GM12892 (cell line): ENCODE results near the gene CISTR.

Source experiments
- DNase-seq: peaks from one replicate; pipeline ENCODE4 v3.0.0; 2011; ENCODE audit not compliant: insufficient read length
- FAIRE-seq: peaks from 2 replicates; lab custom pipeline; 2011; peaks lifted over from hg19 to GRCh38; lab: Jason Lieb, UNC
- POLR2A ChIP-seq: IDR thresholded peaks from 2 replicates; pipeline ENCODE4 v1.6.1; 2011; ENCODE audit warnings: low read depth, low read length, control low read depth
- POLR2AphosphoS5 ChIP-seq: IDR thresholded peaks from 2 replicates; pipeline ENCODE4 v1.6.1; 2011; ENCODE audit warnings: low read depth, low read length, control low read depth
- TAF1 ChIP-seq: IDR thresholded peaks from 2 replicates; pipeline ENCODE4 v1.6.1; 2011; ENCODE audit warnings: low read depth, mild to moderate bottlenecking, control low read depth, low read length, borderline replicate concordance

Gene CISTR

DNA sequence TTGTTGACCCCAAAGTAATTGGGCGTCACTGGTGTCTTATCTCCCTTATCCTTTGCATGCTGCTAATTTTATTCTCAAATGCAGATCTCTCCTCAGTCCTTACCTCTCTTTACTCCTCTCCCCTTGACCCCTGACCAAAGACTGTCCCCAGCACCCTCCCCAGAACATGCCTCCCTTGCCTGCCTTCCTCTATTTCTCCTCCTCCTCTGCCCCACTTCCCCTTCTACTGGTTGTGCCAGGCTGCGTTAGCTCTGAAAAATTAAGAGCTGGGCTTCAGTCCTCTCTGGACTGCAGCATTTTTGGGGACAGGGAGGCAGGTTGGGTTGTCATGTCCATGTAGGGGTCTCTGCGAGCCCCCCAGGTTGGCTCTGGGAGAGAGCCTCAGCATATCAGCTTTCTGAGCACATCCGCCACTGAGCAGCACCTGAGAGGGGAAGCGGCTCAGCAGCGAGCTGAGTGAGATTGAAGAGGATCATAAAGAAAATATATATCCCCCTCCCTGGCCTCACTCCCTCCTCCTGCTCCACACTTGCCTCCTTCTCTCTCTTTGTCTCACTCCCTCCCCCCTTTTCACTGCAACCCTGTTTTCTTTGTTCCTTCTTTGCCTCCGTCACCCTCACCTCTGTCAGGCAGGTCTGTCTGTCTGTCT lies 6.4 kb upstream of the CISTR start:
- FAIRE-seq (no peak), DNase-seq (no peak)
- TF ChIP-seq POLR2AphosphoS5 (no peak), TAF1 (no peak), POLR2A (no peak)

DNA sequence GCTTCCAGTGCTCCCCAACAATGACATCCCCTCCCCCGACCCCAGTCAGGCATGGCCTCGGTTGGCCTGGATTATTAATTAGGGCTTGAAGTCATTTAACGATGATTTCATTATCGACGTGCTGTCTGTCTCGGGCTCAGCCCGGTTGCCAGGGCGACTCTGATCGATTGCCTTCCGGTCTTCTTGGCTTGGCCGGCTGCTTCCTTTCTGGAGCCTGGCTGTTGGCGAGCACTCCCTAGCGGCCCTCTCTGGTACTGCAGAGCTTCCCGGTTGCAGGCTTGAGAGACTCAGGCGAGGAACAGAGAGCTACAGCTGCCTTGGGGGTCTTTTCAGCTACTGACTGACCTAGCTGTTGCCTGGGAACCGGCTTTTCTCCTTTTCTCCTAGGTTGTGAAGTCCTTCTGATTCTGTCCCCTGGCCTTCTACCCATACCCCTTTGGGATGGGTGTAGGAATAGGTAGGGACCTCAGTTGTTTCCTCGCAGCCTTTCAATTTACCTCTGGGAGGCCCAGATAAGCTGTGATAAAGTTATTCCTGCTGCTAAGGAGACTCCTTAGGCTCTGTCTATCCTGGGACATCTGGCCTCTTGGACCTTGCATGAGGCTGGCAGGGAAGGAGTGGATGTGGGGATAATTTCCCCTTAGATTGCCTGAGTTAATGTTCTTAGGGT lies 5.5 kb upstream of the CISTR start:
- TF ChIP-seq POLR2A (no peak), POLR2AphosphoS5 (no peak), TAF1 (no peak)
- peak; percentile 70 for FAIRE-seq

DNA sequence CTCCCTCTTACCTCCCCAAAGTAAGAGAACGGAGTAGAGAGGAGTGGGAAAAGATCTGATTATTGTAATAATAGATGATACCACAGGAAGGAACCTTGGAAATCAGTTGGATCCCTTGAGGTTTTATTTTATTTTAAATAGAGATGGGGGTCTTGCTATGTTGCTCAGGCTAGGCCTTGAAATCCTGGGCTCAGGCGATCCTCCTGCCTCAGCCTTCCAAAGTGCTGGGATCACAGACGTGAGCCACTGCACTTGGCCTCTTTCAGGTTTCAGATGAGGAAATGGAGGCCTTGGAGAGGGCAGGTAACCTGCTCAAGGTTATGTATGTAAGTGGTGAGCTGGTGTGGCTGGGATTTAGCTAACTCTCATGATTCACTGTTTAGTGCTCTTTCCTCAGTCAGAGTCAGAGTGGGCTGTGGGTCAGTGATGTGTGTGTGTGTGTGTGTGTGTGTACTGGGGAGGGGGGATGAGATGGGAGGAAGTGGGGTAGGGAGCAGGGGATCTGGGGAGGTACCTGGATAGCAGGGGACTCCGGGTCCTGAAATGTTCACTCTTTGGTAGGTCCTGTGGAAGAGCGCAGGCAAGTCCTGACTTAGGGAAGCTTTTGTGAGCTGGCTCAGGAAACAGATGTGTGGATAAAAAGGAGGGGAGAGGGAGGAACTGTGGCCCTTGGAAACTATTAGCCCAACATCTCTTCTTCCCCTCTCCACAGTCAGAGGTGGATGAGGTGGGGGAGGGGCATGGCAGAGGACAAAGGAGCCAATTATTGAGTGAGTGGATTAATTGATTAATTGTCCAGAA lies 4.7 kb upstream of the CISTR start:
- DNase-seq (no peak), FAIRE-seq (no peak)
- TF ChIP-seq POLR2A (no peak), TAF1 (no peak), POLR2AphosphoS5 (no peak)

More for the DNA sequence above, 5.5 kb upstream of the CISTR start:
- peak; percentile 72 for DNase-seq

DNA sequence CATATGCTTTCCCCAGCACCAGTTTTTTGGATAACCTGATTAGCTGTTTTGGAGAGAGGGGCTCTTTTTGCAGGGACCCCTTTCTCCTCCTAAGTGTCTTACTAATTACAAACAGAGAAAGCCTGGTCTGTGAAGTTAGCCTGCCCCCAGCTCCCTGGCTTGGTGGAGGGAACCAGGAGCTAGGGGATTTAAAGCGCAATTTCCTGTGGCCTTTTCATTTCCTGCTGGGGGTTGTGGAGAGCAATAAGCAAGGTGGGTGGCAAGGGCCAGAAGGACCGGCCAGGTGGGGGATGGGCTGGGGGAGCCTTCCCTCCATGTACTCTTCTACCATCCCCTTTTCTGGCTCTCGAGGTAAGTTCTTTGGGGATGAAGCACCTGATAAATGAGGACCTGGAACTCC lies 4.1 kb upstream of the CISTR start:
- TF ChIP-seq POLR2A, result no peak
- no peak for TF ChIP-seq POLR2AphosphoS5
- TF ChIP-seq TAF1, result no peak
- DNase-seq, result no peak
- no peak for FAIRE-seq

DNA sequence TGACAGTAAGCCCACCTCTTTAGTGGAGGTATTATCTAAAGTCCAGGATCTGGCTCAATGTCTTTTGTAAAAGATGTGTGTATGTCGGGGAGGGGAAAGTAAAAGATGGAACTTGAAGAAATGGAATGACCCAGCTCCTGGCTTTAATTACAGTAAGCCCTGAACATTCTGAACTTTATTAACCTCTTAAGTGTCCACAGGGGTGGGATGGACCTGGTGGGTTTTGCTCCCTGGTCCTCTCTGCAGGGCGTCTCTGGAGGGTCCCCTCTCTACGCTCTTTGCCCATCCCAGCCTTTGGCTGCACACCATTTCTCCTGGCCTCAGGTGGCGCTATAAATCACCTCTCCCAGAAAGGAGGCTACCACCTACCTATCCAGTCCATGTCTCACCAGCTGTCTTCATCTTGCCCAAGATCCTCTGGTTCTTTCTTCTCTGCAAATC lies 3.7 kb upstream of the CISTR start:
- DNase-seq (no peak), FAIRE-seq (no peak)
- no peak for TF ChIP-seq TAF1
- no peak for TF ChIP-seq POLR2AphosphoS5
- no peak for TF ChIP-seq POLR2A

DNA sequence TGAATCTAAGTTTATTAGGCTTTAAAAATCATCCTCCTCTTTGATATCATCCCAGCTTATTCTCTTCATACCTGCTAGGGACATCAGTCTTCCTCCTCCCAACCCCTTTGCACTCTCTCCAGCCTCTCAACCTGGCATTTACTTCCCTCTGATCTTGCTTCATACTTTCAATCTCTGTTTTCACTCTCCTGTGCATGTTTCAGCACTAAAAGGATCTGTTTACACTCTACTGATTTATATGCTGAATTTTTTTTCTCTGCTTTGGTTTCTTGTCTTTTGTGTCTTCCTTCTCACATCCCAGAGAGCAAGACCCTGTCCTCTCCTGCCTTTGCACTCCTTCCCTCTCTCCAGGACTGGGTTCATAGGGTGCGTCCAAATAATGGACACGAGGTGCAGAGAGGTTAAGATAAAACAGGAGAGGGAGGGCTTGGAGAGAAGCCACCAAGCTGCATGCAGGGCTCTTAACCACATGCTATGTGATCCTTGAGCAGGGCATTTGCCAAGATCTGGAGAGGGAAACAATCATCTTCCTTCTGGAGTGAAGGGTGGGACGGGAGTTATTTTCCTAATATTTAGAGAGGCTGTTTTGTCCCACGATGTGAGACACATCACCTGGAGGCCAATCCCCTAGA lies 3.0 kb upstream of the CISTR start:
- DNase-seq, result no peak
- no peak for TF ChIP-seq POLR2A
- TF ChIP-seq TAF1, result no peak
- no peak for TF ChIP-seq POLR2AphosphoS5
- no peak for FAIRE-seq

DNA sequence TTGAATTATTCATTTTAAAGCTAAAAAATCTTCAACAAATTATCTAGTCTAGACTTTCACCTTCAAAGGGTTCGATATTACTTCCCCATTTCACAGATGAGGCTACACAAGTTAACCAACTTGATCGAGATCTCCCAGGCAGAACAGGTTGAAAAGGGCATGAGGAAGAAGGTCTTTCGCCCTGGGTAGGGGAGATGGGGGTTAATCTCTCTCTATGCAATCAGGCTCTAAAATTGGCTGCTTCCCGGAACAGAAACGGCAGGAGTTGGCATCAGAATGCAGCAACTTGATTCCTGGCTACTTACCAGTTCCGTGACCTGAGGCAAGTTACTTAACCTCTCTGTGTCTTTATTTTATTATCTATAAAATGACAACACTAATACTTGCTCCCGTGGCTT lies 2.4 kb upstream of the CISTR start:
- DNase-seq, result no peak
- FAIRE-seq, result peak; percentile 68
- TF ChIP-seq POLR2AphosphoS5 (no peak), TAF1 (no peak), POLR2A (no peak)

DNA sequence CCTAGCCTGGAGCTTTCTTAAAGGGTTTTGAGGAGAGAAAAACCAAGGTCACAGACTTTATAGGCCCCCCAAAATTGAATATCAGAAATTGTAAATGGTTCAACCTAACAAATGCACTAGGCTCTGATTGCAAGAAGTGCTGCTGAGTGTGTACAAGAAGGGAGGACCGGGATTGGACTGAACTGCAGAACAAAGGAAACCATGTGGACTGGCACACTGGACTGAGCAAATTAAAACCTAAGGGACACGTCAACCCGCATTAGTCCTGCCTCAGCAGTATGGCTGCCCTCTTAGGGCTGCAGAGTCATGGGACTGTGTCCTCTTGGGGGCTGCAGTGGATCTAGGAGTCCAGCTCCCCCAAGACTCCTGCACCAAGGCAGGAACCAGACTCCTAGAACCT lies 842 bp upstream of the CISTR start:
- FAIRE-seq (no peak), DNase-seq (no peak)
- TF ChIP-seq POLR2AphosphoS5, result no peak
- TF ChIP-seq TAF1, result no peak
- no peak for TF ChIP-seq POLR2A

DNA sequence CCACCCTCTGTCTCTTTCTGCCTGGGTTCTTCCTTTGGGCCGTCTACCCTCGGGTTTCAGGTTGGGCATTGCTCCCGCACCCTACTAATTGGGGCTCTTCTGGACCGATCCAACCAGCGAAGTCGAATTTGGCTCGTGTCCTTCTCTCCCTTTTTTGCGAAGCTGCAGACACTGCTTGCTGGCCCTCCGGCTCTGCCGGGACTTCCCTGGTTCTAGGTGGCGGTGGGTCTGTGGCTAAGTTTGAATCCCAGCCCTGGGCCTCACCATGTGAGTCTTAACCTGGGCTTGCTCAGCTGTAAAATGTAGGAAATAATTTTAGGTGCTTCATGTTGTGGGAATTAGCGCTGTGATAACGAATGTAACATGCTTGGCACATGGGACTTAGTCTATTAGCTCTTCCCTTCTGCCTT lies 418 bp upstream of the CISTR start:
- DNase-seq (no peak), FAIRE-seq (no peak)
- TF ChIP-seq TAF1 (no peak), POLR2AphosphoS5 (no peak), POLR2A (no peak)

DNA sequence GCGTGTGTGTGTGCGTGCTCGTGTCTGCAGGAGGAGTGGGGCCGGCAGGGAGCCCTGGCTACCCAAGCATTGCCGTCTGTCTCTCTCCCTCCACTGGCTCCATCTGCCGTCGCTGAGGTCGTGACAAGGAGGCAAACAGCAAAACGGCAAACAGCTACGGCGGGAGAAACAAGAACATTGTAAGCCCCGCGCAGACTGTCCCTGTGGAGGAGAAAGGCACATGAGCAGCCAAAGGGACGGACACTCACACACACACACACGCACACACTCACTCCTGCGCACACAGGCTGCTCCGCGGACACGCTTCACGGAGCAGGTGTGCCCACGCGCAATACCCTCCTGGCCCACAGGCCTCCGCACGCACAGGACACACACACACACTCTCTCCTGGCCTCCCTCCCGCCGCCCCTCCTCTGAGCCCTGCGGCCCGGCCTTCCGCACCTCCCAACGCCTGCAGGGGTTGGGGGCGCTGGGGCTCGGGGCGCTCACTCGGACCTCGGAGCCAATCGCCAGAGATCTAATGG lies 905 bp downstream of the CISTR start:
- FAIRE-seq (peak; percentile 79), DNase-seq (peak; percentile 46)
- TF ChIP-seq POLR2A (no peak), TAF1 (no peak)

DNA sequence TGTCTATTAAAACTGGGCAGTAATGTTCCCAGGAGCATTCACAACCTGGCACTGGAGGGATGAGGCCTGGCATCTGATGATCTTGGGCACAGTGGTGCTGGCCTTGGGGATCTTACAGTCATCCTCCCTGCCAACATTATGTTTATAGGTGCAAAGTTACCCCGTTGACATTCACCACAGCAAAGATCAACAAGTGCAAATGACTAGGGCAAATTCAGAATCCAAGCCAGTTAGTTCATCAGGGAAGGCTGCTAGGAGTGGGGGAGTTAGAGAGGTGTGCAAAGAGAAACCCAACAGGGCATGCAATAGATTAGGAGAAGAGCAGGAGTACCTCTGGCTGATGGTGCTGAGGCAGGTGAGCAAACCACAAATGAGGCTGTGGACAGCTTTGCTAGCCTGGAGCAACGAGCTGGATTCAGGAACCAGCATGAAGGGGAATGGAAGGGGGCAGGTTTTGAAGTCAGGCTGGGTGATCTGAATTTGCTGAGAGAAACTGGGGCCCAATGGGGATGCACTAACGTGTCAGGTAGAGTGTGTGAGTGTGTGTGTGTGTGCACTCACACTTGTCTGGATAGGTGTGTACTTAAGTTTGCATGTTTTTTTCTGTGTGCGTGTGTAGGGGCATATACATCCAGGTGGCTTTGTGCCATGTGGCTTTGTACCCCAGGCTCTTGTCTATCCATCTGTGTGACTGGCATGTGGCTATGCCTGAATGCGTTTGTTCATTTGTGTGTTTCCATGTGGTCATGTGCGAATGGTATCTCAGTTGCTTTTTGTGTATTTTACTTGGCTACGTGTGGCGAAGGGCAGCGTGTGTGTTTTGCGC lies 1.6 kb downstream of the CISTR start:
- TF ChIP-seq TAF1, result no peak
- no peak for TF ChIP-seq POLR2A
- no peak for TF ChIP-seq POLR2AphosphoS5
- DNase-seq, result no peak

More for the DNA sequence above, 1.6 kb downstream of the CISTR start:
- no peak for FAIRE-seq
